Measurements from ENCODE around the gene EHD4.

Gene EHD4

GRCh38 chr15:41994772-41995475 is 22.6 kb upstream of the EHD4 start:
- DNase-seq (ENCODE audit: low read depth in 3 of 3) = no peak

DNA sequence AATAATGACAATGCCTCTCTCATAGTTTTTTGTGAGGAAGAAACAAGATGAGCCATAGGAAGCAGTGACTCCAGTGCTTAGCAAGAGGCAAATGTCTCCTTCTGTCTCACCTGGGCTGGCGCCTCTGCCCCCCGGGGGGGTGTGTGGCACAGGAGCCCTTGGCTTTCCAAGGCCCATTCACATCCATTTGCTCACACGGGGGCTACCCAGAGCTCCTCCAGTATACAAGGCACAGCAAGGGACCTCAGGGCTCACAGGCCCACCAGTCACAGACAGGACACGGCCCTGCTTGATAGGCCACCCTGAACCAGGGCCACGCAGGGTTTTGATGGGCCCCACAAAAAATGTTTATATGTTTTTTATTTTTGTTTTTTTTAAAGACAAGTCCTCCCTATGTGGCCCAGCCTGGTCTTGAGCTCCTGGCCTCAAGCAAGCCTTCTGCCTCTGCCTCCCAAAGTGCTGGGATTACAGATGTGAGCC is 21.9 kb upstream of the EHD4 start:
- DNase-seq (ENCODE audit: low read depth in 3 of 3) = no peak

DNA sequence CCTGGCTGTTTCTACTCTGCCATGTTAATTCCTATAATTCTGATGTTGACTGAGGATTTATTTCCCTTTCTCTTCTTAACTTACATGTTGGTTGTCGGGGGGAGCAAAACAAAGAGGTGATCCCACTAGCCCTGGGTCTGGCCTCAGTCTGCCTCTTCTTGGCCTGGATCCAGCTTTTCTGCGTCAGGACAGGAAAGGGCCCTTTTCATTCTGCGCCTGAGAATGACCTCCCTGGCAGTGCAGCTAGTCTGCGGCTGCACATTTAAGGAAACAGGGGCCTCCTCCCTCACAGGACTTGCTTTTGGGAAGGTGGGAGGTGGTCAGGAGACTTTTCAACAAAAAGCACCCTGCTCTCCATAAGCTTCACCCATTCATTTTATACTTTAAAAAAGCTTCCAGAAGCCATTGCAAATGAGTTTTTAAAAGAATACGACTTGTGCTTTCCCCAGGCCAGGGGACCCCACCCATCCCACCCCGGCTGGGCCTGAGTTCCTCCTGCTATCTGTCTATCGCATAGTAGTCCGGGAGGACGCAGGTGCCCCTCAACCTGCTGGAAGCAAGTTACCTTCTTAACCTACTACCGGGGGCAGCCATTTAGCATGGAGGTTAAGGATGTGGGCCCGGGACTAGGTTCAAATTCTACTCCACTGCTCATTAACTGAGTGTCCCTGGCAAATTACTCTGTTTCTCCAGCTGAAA is 21.3 kb upstream of the EHD4 start:
- no peak for DNase-seq (ENCODE audit: low read depth in 3 of 3)

DNA sequence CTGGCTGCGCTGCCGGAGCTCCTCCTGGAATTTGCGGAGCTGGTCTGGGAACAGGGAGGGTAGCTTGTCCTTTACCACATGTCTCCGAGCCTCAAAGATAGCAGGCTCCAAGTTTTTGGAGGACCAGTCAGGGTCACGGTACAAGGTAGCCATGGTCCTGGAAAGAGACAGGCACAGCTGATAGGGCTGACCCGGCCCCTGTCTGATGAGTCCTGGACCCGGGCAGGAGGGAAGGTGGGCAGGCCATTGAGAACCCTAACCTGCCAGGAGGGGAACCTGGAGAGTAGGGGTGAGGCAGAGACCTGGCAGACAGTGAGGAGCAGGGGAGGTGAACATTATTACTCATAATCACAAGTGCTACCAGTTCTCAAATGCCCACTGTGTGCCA is 20.4 kb upstream of the EHD4 start:
- no peak for DNase-seq (ENCODE audit: low read depth in 3 of 3)

DNA sequence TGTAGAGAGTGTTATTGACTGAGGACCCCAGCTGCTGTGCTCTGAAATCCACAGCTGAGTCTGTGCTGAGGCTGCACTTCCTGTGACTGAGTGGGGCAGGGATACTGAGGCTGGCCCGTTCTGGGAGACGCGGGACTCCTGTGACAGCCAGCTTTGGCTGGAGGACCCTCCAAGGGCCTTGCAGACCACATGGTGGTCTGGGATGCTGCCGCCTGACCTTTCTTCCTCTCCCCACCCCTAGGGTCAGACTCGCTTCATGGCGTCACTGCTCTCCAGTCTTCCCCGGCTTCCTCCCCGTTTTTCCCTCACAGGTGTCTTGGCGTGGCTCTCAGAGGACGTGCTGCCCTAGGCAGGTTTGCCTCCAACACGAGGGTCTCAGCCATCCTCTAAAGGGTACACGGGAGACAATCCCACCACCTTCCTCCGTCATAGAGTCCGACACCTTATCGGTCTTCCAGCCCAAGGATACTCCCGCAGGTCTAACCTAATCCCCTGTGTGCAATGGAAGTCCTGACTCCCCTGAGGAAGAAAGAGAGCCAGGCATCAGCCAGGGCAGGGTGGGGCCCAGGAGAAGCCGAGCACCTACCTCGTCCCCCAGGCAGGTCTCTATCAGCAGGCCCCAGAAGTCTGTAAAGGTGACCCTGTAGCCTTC is 19.9 kb upstream of the EHD4 start:
- DNase-seq (ENCODE audit: low read depth in 3 of 3) = no peak

- no peak for DNase-seq (ENCODE audit: low read depth in 3 of 3)
These were observed 18.3 kb upstream of the EHD4 start for GRCh38 chr15:41990691-41991090.

DNA sequence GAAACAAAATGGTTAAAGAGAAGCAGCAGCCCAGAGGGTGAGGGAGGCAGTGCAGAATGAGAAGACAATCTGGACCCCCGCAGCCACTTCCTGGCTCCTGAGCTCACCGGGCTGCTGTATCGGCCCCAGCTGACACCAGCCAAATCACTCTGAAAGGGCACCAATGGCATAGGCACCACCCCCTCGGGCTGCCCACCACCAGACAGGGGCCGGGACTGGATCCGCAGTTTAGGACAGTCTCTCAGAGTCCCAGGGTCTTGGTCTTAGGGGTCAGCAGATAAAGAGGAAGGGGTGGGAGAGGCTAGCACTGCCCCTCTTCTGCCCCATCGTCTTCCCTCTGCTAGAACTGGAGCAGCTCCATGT is 17.9 kb upstream of the EHD4 start:
- DNase-seq (ENCODE audit: low read depth in 3 of 3) = no peak

DNA sequence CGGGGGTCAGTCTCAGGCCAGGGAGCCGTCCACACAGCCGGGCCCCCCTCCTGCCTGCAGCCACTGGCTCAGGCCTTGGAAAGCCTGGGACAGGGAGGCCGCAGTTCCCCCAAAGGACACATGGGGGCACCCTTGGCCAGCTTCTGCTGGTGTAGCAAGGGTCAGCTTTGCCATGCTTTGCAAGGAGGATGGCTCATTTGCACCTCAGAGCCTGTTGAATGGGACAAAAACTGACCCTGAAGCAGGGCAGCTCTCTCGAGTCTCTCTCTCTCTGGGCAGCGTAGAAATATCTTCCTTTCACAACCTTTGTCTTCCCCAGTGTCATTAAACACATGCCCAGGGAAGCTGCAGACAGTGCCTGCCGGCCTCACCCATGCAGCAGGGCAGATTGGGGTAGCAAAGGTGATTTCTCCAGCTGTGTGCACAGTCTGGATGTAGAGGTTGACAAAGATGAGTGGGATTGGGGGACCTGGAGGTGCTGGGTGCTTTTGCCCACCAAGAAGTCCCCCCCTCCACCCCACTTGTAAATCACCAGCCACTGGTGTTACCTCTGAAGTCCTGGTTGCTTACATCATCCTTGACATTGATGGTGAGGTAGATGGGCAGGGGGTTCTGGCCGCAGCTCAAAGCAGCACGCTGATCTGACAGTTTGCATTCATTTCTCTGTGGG is 17.4 kb upstream of the EHD4 start:
- peak; percentile 69 to 86 (median 76) for DNase-seq (ENCODE audit: low read depth in 3 of 3)

DNA sequence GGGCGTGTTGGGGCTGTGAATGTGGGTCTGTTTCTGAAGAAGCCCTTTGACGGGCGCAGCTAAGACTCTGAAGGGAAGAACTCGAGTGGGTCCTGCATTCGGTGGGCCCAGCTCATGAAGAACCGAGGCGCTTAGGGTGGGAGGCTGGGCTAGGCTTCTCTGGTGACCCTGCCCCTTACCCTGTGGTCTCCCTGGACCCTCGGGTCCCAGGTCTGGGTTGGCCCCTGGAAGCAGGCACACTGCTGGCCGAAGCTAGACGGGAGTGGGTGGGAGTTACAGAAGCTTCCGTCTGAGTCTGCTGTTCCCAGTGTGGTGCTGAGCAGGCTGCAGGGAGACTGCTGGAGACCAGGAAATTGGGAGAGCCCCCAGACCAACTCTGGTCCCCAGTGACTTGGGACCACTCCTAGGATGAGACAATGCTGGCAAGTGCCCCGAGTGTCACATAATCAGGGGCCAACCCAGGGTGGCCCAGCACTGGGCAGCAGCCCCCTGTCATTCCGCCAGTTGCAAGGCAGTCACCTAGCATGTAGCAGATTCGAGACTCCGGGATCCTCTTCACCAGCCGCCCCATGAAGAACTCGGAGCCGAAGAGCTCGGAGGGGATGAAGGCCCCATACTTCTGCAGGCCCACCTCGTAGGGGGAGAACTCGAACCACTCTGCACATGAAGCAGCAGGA is 16.7 kb upstream of the EHD4 start:
- DNase-seq (ENCODE audit: low read depth in 3 of 3) = no peak

DNA sequence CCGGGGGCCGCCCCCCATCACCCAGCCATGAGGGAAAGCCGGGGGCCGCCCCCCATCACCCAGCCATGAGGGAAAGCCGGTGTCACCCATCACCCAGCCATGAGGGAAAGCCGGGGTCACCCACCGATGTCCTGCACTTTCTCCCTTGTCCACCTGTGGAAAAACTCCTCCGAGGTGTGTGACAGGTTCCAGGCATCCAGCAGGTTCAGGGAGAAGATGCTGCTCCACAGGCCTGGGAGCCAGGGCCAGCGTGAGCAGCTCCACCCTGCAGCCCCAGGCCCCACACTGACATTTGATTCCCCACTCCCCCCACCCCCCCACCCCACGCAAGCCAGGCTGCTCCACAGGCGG is 15.5 kb upstream of the EHD4 start:
- no peak for DNase-seq (ENCODE audit: low read depth in 3 of 3)

- no peak for DNase-seq (ENCODE audit: low read depth in 3 of 3)
These were observed 15.0 kb upstream of the EHD4 start for GRCh38 chr15:41987246-41987924.

- no peak for DNase-seq (ENCODE audit: low read depth in 3 of 3)
These were observed 13.1 kb upstream of the EHD4 start for GRCh38 chr15:41985236-41986160.

GRCh38 chr15:41984622-41985021 is 12.3 kb upstream of the EHD4 start:
- DNase-seq (ENCODE audit: low read depth in 3 of 3) = no peak

DNA sequence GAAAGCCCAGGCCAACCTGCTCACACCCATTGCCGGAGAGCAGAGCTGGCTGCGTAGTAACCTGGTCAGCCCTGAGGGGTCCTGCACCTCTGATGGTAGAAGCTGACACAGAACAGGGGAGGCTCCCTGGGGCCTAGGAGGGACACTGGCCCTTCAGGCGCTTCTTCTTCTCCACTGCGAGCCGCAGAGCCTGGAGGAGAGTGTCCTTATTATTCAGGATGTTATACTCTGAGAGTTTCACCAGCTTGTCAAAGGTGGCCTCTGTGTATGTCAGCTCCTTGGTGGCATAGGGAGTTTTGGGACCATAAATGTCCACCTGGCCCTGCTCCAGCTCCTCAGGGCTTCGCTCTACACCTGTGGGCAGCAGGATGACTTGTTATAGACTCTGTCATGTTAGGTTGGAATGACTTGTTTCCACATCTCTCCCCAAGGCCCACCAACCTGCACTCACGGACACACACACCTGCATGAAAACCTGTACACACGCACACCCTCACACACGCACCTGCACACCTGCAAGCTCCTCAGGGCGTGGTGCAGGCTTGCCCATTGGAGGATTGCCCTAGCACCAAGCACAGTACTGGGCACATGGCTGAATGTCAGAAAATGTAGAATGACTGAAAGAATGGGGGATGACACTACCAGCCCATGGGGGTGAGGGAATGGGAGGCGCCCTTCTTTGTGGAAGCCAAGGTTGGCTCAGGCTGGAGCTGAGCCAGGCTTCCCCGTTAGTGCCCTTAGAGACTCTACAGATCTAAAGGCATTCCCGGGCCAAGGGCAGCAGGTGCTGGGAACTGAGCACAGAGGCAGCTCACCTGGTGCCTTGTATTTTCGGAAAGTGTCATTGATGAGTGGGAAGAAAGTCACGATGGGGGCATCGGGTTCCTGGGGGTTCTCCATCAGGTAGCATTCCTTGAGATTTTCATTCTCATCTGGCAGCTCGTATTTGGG is 11.5 kb upstream of the EHD4 start:
- no peak for DNase-seq (ENCODE audit: low read depth in 3 of 3)

DNA sequence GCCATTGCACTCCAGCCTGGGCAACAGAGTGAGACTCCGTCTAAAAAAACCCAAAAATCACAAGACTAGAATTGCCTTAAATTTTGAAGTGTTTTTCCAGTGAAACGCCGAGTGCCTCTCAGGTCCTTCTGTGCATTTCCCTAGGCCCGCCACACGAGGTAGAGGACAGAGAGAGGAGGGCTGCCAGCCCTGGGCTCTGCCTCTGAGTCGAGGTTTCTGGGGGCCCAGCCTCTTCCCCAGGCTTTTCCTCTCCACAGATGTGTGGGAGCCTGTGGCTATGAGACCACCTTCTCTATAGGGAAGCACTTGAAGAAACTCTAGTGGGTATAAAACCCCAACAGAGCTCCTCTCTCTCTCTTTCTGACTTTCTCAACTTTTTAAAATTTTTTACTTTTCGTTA is 10.9 kb upstream of the EHD4 start:
- DNase-seq (ENCODE audit: low read depth in 3 of 3) = no peak

GRCh38 chr15:41982133-41982930 is 10.0 kb upstream of the EHD4 start:
- no peak for DNase-seq (ENCODE audit: low read depth in 3 of 3)

- DNase-seq (ENCODE audit: low read depth in 3 of 3) = no peak
These were observed 9.2 kb upstream of the EHD4 start for GRCh38 chr15:41981371-41982132.
